G401.6 (cell line): Measurements from ENCODE around the gene UBA6.
"Not testable (repeated sequence)": the region's sequence is repeated elsewhere in the genome, so short reads cannot be mapped to it uniquely, and the experiment has no call there.

Source experiments
- FAIRE-seq: peaks from 2 replicates; lab custom pipeline; 2012; peaks lifted over from hg19 to GRCh38; lab: Jason Lieb, UNC

The UBA6 gene

GRCh38 chr4:67700738-67701516 lies at the start of gene UBA6:
TSS of gene UBA6 (minus strand) at chr4:67701155. CDS start at chr4:67701119, 36 bp downstream.
- peak; percentile 97 for FAIRE-seq

DNA sequence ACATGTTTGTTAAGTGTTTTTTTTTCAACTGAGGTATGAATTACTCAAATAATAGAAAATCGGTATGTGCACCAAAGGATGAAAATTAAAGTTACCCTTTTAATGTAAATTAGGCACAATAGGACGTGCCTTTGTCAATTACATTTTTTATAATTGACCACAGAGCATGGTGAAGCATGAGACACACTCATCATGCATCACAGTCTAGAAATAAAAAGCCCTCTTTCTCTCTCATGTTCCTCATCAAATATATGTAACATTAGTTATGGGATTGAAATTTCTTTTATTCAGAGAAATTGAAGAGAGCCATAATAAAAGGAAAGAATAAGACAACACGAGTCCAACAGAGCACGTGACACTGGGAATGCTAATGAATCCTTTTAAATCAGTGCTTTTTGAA lies 49.7 kb upstream of the UBA6 start:
- no peak for FAIRE-seq

- FAIRE-seq: no peak
Observed at GRCh38 chr4:67749286-67749685, 48.3 kb upstream of the UBA6 start.

- peak; percentile 93 for FAIRE-seq
Observed at GRCh38 chr4:67746797-67747495, 46.0 kb upstream of the UBA6 start.

DNA sequence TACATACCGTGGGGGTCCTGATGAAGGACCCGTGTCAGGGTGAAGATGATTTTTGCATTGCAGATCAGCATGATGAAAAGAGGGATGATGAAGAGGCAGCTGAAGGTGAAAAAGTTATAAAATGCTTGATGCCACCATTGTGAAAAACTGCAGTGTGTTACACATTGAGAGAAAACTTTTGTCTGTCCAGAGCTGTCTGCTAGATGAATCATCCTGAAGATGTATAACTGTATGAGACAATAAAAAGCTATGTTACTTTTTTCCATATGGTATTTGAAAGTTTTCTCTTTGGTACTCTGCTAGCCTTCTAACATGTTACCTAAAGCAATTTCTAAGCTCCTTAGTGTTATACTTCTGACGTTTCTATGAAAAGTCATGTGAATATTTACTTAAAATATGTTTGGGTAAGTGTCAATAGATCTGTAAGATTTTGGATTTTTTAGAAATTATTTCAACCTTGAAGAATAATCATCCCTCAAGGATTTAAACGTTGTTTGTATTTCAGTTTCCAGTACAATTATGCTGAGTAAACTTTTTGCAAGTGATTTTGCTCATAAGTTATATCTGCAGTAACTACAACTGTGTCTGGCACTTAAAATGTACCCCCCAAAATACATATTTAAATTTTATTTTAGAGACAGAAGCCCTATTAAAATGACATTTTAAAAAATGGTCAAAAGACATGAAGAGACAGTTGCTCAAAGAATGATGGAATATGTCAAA lies 43.8 kb upstream of the UBA6 start:
- no peak for FAIRE-seq

DNA sequence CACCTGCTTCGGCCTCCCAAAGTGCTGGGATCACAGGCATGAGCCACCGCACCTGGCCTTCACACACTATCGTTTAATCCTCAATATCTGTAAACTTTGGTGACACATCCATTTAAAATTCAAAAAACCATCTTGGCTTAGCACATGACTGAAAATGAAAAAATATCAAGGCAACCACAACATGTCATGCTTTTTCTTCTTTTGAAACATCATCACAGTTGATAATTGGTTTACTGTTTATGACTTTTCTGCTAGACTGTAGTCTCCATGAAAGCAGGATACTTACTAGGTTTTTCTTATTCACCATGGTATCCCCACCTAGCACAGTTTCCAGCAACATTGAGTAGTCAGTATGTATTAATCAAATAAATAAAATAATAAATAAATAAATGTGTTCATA lies 42.2 kb upstream of the UBA6 start:
- no peak for FAIRE-seq

DNA sequence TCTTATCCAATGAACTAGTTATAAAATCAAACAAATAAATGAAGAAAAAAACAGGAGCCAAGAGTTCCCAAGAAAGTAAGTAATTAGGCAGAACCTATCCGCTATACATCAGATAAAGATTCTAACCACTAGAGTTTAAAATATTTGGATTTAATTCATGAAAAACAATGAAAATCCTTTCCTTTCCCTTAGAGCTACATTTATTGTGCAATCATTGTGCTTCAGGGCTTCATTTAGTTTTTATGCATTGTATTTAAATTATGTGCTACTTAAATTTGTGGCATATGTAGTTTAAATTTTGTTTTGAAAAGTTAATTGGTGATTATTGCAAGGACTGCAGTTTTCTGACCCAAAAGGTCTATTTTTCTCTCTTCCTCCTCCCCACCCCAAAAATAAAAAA lies 35.3 kb upstream of the UBA6 start:
- FAIRE-seq: no peak

DNA sequence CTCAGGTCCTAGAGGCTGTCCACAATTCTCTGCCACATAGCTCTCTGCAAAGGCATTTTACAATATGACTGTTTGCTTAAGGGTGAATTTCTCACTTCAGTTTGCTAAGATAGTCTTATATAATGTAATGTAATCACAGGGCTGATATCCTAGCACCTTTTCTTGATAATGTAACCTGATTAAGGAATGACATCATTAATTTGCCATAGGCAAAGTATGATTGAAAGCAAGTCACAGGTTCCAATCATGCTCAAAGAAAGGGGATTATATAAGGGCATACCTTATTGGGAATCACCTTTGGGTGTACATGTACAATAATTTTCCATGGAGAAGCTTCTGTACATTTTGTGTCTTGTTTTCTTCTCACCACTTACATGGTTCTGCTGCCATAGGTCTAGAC lies 34.4 kb upstream of the UBA6 start:
- no peak for FAIRE-seq

GRCh38 chr4:67730511-67730910 lies 29.6 kb upstream of the UBA6 start:
- not testable (repeated sequence) for FAIRE-seq

DNA sequence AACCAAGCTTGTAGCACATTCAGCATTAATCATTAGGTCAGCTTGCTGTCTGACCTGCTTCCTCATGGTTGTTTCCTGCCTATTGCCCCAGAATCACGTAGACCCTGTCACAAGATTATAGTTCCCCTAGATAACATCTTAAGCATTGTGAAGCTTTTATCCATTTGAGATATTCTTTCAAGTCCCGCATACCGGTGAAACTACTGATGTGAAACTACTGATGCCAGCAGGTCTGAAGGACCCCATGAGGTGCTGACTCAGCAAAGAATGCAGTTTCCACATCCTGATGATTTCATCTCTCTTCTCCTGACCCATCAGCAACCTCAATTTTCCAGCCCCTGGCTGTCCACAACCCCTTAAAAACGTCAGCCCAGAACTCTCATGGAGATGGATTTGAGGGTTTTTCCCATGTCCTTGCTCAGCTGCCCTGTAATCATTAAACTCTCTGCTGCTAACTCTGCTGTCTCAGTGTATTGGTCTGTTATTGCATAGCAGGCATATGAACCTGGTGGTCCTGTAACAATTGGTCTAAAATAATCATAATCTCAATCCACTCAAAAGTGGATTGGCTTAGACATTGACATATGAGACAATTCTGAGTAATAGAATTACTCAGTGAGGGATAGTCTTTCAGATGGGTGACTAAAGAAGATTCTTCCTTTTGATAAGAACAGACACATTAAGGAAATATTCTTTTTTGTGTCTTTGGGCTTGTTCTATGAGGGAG lies 26.3 kb upstream of the UBA6 start:
- FAIRE-seq: no peak

DNA sequence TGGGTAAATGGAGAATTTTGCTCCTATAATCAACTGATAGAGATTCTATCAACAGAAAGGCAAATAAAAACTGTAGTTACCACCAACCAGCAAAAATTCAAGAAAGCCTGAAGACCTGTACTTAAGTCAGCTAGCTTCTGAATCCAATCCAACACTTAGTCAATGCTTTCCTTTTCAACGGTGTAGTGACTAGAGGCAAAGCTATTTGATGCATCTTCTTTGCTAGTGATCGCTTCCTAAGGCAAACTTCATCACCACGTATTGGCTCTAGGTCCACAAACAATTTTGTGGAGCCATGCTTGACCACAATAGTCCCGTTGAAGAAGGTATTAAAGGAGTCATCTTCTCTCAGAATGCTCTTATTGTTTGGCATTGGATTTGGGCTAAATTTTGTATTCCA lies 25.0 kb upstream of the UBA6 start:
- no peak for FAIRE-seq

- no peak for FAIRE-seq
Observed at GRCh38 chr4:67725132-67725531, 24.2 kb upstream of the UBA6 start.

DNA sequence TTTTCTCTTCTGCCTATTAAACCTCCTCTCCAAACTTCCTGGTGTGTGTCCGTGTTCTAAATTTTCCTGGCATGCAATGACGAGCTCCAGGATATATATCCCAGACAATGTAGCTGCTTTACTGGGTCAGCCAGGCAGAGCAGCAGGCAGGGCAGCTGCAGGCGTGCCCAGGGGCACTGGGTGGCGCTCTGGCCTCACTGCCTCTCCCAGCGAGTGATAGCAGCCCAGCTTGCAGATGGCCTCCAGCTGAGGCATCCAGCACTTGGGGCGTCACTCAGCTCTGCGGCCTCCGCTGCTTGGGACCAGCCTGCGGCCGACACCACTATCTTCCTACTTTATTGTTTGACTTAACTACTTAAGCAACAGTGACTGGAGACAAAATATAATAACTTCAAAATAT lies 23.0 kb upstream of the UBA6 start:
- no peak for FAIRE-seq

DNA sequence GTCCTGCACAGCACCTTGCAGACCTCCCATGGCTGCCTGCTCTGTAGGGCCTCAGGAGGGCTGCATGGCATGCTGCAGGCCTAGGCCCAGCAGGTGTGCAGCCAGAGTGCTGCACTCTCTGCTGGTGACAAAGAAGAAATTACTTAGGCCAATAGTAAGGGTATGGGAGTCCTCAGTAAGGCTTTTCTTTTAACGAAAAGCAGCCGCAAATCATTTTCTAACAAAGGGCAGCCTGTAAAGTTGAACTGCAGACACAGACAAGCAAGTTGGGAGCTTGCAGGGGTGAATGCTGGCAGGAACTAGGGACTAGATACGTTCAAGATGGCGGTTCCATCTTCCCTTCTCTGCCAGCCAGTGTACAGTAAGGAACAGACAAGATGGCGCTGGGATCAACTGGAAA lies 22.4 kb upstream of the UBA6 start:
- no peak for FAIRE-seq

- no peak for FAIRE-seq
Observed at GRCh38 chr4:67721770-67722597, 21.0 kb upstream of the UBA6 start.

- FAIRE-seq: no peak
Observed at GRCh38 chr4:67721315-67721769, 20.4 kb upstream of the UBA6 start.

DNA sequence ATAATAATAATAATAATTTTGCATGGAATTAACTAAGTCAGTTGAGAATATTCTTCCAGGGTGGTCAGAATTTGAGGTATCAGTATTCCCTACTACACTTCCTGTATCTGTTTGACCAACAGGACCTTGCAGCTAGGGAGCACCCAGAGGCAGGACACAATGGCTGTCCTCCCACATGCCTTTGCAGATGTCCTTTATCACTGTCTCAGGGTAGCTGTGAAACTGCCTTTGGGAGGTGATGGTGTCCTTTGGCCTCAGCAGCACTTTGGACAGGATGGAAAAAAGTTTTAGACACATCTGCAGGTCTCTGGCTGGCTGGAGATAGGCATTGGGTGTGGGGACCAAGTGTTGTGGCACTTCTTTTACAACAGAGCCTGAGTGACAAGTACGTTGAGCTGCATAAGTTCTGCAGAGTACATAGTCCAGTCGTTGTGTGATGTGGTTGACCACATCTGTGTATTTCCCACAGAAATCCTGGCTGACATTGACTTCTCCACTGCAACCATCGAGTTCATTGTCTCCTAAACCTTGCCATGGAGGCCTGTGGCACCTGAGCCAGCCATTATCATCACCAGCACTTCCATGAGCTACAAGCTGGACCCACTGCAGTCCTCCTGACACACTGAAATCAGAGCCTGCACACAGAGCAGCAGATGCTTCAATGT lies 19.1 kb upstream of the UBA6 start:
- no peak for FAIRE-seq

GRCh38 chr4:67718848-67719247 lies 17.9 kb upstream of the UBA6 start:
- no peak for FAIRE-seq

GRCh38 chr4:67717586-67717985 lies 16.6 kb upstream of the UBA6 start:
- FAIRE-seq: no peak

DNA sequence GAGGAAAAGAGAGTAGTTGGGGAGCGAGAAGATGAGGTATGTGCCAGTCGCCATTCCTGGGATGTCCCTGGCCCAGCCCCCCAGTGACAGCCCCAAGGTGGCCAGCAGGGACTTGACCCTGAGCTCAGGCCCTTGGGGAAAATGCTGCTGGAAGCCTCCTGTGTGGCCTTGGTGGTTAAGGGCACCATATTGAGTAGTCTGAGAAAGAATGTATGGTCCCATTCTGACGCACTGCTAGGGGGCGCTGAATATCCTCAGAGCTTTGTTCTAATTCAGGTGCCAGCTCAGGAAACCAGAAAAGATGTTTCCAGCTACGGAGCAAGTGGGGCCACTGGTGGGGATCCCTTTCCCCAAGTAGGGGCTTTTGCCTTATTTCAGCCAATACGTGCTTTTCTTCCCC lies 14.0 kb upstream of the UBA6 start:
- no peak for FAIRE-seq

- no peak for FAIRE-seq
Observed at GRCh38 chr4:67714248-67714583, 13.3 kb upstream of the UBA6 start.
